ENCODE data around the gene GUCA2B. TPM values are rescaled to one million over a fixed set of nuclear protein-coding genes. Genes with fewer than 3 reads are reported as not detected.

Gene GUCA2B
- total RNA-seq, 2 experiments from 2014 or later, result not detected

GRCh38 chr1:42127767-42128166, 25.4 kb upstream of the GUCA2B start:
- H3K27ac ChIP-seq (ENCODE audit: low read depth in 1 of 2, low read length in 2 of 2), result no peak overlapping the region
- no peaks in the 10 kb centered on the region for H3K4me1 ChIP-seq (ENCODE audit: insufficient read depth, low read length)
- Mint-ChIP-seq H3K27ac (no peak overlapping the region), H3K9me3 (no peaks in the 10 kb centered on the region), H3K4me1 (ENCODE audit: low read depth) (no peaks in the 10 kb centered on the region), H3K4me3 (no peak overlapping the region), H3K27me3 (peaks cover 8% of the 10 kb centered on the region), H3K36me3 (ENCODE audit: low read depth) (no peaks in the 10 kb centered on the region)
- ChIA-PET CTCF (no interaction called here), POLR2A (interaction anchor here (0.6 kb wide), 1 partner anchor 1735 kb away, joined by 3 read pairs; no protein-coding TSS in a partner anchor)
- H3K27me3 ChIP-seq (ENCODE audit: control insufficient read depth in 1 of 2, insufficient read depth in 2 of 2, low read length in 2 of 2), result no peaks in the 10 kb centered on the region
- no peaks in the 10 kb centered on the region for H3K36me3 ChIP-seq (ENCODE audit: insufficient read depth, low read length)
- ATAC-seq (ENCODE audit: poor library complexity), result no peak
- no peaks in the 10 kb centered on the region for H3K9me3 ChIP-seq (ENCODE audit: control insufficient read depth in 1 of 2, insufficient read depth in 1 of 2, low read length in 2 of 2)
- DNase-seq, result no peak
- no peak overlapping the region for H3K4me3 ChIP-seq (ENCODE audit: low read length)
- TF ChIP-seq CTCF (IDR thresholded peaks at IDR 0.05), result no peak
- intact Hi-C loops (cut with DNase I, micrococcal nuclease), result no loop called here

GRCh38 chr1:42128499-42128898, 24.7 kb upstream of the GUCA2B start:
- no peak overlapping the region for H3K4me3 ChIP-seq (ENCODE audit: low read length)
- peaks cover 8% of the 10 kb centered on the region for H3K27me3 Mint-ChIP-seq
- DNase-seq (no peak), ATAC-seq (ENCODE audit: poor library complexity) (no peak)
- no peaks in the 10 kb centered on the region for H3K9me3 ChIP-seq (ENCODE audit: control insufficient read depth in 1 of 2, insufficient read depth in 1 of 2, low read length in 2 of 2)
- no peak overlapping the region for H3K27ac Mint-ChIP-seq
- intact Hi-C loops (cut with DNase I, micrococcal nuclease), result no loop called here
- no peak overlapping the region for H3K27ac ChIP-seq (ENCODE audit: low read depth in 1 of 2, low read length in 2 of 2)
- no peaks in the 10 kb centered on the region for H3K36me3 Mint-ChIP-seq (ENCODE audit: low read depth)
- H3K4me3 Mint-ChIP-seq, result no peak overlapping the region
- ChIA-PET CTCF (no interaction called here), POLR2A (no interaction called here)
- no peaks in the 10 kb centered on the region for H3K36me3 ChIP-seq (ENCODE audit: insufficient read depth, low read length)
- H3K4me1 ChIP-seq (ENCODE audit: insufficient read depth, low read length), result no peaks in the 10 kb centered on the region
- TF ChIP-seq CTCF (IDR thresholded peaks at IDR 0.05), result no peak
- H3K4me1 Mint-ChIP-seq (ENCODE audit: low read depth), result no peaks in the 10 kb centered on the region
- no peaks in the 10 kb centered on the region for H3K27me3 ChIP-seq (ENCODE audit: control insufficient read depth in 1 of 2, insufficient read depth in 2 of 2, low read length in 2 of 2)
- no peaks in the 10 kb centered on the region for H3K9me3 Mint-ChIP-seq

- no peak for DNase-seq
- H3K4me3 ChIP-seq (ENCODE audit: low read length), result no peak overlapping the region
- ATAC-seq (ENCODE audit: poor library complexity), result no peak
- CTCF ChIA-PET, result no interaction called here
- H3K4me3 Mint-ChIP-seq, result no peak overlapping the region
- H3K27me3 ChIP-seq (ENCODE audit: control insufficient read depth in 1 of 2, insufficient read depth in 2 of 2, low read length in 2 of 2), result no peaks in the 10 kb centered on the region
- H3K4me1 Mint-ChIP-seq (ENCODE audit: low read depth), result no peaks in the 10 kb centered on the region
- peaks cover 8% of the 10 kb centered on the region for H3K27me3 Mint-ChIP-seq
- no peaks in the 10 kb centered on the region for H3K9me3 Mint-ChIP-seq
- H3K36me3 Mint-ChIP-seq (ENCODE audit: low read depth), result no peaks in the 10 kb centered on the region
- TF ChIP-seq CTCF (IDR thresholded peaks at IDR 0.05), result no peak
- POLR2A ChIA-PET, result no interaction called here
- intact Hi-C loops (cut with DNase I, micrococcal nuclease), result no loop called here
- H3K27ac Mint-ChIP-seq, result no peak overlapping the region
- H3K27ac ChIP-seq (ENCODE audit: low read depth in 1 of 2, low read length in 2 of 2), result no peak overlapping the region
- no peaks in the 10 kb centered on the region for H3K9me3 ChIP-seq (ENCODE audit: control insufficient read depth in 1 of 2, insufficient read depth in 1 of 2, low read length in 2 of 2)
- no peaks in the 10 kb centered on the region for H3K36me3 ChIP-seq (ENCODE audit: insufficient read depth, low read length)
- no peaks in the 10 kb centered on the region for H3K4me1 ChIP-seq (ENCODE audit: insufficient read depth, low read length)
These were observed 24.2 kb upstream of the GUCA2B start for GRCh38 chr1:42128964-42129363.

Data from CD4-positive, alpha-beta T cell (primary cell).